Measurements from ENCODE around the gene ZAP70.
"Not testable (repeated sequence)": the region's sequence is repeated elsewhere in the genome, so short reads cannot be mapped to it uniquely, and the experiment has no call there.

Gene ZAP70

DNA sequence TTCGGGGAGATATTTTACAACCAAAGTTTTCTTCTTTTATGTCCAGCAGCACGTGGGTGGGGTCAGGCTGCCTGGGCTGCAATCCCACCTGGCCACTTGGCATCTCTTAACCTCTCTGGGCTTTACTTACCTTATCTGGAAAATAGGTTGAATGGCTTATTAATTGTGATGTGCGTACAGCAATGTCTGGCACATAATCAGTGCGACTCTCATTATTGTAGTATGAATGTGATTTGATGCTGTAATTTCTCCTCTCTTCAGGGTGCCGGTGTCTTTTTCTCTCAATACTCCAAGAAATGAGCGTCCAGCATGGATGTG lies 2.0 kb upstream of the ZAP70 start:
- Histone ChIP-seq H3K4me3 (ENCODE audit: low read length) (no peak overlapping the region), H3K9ac (ENCODE audit: low read length) (no peak overlapping the region), H3K9me3 (ENCODE audit: control insufficient read depth, low read length) (no peaks in the 10 kb centered on the region), H3K4me1 (ENCODE audit: control insufficient read depth, insufficient read depth, low read length) (no peaks in the 10 kb centered on the region), H3K36me3 (ENCODE audit: control insufficient read depth, insufficient read depth, low read length, severe bottlenecking) (no peaks in the 10 kb centered on the region), H3K27me3 (replicated peaks; ENCODE audit: control insufficient read depth, insufficient read depth, low read length) (peaks cover 47% of the 10 kb centered on the region)
- no peak for DNase-seq (ENCODE audit: low read depth)

DNA sequence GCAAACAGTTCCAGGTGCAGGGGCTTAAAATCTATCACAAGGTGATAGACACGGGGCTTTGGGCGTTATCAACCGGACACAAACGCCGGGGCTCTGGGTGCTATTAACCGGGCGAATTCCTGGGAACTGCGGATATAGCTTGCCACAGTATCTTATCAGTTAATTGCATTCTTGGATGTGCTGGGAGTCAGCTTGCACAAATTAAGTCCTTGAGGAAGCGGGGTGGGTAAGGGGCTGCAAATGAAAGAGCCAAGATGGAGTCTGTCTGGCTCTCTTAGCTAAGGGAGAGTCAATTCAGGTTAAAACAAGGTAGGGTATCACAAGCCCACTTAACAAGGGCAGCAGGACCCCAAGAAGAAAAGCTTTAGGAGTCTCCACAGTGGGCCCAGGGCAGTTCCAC lies 1.2 kb upstream of the ZAP70 start:
- not testable (repeated sequence) for H3K9ac ChIP-seq (ENCODE audit: low read length); H3K4me1 ChIP-seq (ENCODE audit: control insufficient read depth, insufficient read depth, low read length); H3K9me3 ChIP-seq (ENCODE audit: control insufficient read depth, low read length); H3K36me3 ChIP-seq (ENCODE audit: control insufficient read depth, insufficient read depth, low read length, severe bottlenecking); H3K4me3 ChIP-seq (ENCODE audit: low read length); DNase-seq (ENCODE audit: low read depth)
- peaks cover 46% of the 10 kb centered on the region for H3K27me3 ChIP-seq (replicated peaks; ENCODE audit: control insufficient read depth, insufficient read depth, low read length)

DNA sequence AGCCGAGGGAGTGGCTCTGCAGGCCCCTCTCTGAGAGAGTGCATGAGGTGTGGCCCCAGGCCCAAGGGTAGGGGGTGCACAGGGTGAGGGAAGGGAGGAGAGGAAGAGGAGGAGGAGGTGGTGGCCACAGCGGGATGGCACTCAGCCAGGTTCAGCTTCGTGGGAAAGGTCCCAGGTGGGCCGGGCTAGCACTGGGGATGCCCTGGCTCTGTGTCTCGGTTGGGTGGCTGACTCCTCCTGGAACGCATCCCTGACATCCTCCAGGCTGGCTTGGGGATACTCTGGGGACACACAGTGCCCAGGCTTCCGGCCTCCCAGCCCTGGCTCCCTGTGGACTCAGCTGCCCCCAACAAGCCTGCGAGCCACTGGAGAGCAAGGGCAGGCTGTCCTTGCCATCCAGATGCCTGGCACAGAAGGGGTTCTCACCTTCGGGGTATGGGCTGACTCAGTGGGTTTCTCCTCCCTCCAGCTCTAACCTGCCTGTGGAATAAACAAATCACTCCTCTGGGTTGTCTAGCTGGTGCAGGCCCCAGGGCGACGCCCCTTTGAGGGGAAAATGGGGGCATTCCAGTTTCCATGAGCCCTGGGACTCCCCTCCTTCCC lies 582 bp upstream of the ZAP70 start:
- DNase-seq (ENCODE audit: low read depth), result no peak
- Histone ChIP-seq H3K9me3 (ENCODE audit: control insufficient read depth, low read length) (no peaks in the 10 kb centered on the region), H3K4me1 (ENCODE audit: control insufficient read depth, insufficient read depth, low read length) (no peaks in the 10 kb centered on the region), H3K4me3 (ENCODE audit: low read length) (no peak overlapping the region), H3K9ac (ENCODE audit: low read length) (no peak overlapping the region), H3K36me3 (ENCODE audit: control insufficient read depth, insufficient read depth, low read length, severe bottlenecking) (no peaks in the 10 kb centered on the region), H3K27me3 (replicated peaks; ENCODE audit: control insufficient read depth, insufficient read depth, low read length) (peaks cover 44% of the 10 kb centered on the region)

DNA sequence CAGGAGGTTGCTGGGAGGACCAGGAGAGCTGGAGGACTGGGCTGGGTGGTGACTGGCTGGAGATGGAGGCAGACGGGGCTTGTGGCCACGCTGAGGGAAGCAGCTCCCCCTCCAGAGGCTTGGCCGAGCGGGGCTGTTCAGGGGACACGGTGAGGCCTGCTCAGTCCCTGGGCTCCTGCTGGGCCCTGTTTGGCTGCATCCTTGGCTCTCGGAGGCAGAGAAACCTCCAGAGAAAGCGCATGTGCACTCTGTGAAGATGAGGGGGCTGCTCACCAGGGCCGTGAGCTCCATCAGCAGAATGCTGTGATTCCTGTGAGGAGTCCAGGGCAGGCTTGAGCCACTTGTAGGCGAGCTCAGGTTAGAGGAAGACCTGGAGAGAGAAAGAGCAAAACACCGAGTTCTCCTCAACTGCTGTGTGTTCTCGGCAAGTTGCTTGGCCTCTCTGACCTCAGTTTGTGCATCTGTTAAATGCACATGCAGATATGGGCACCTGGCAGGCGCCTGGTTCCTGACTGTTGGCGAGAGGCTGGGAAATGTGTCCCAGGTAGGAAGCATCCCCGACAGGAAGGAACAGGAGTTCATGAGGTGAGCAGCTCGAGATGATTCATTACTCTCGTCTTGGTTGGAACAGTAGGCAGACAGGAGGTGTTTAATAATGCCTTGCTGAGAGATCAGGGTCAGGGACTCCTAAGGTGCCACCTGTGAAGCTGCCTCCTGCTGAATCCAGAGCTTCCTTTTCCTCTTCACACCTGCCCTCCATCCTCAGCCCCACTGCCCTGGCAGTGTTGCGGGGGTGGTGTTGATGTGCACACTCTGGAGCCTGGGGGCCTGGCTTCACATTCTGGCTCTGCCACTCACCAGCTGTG lies 941 bp downstream of the ZAP70 start:
- no peak overlapping the region for H3K9ac ChIP-seq (ENCODE audit: low read length)
- no peaks in the 10 kb centered on the region for H3K36me3 ChIP-seq (ENCODE audit: control insufficient read depth, insufficient read depth, low read length, severe bottlenecking)
- no peak for DNase-seq (ENCODE audit: low read depth)
- H3K27me3 ChIP-seq (replicated peaks; ENCODE audit: control insufficient read depth, insufficient read depth, low read length), result peaks cover 45% of the 10 kb centered on the region
- no peaks in the 10 kb centered on the region for H3K9me3 ChIP-seq (ENCODE audit: control insufficient read depth, low read length)
- no peak overlapping the region for H3K4me3 ChIP-seq (ENCODE audit: low read length)
- H3K4me1 ChIP-seq (ENCODE audit: control insufficient read depth, insufficient read depth, low read length), result no peaks in the 10 kb centered on the region

DNA sequence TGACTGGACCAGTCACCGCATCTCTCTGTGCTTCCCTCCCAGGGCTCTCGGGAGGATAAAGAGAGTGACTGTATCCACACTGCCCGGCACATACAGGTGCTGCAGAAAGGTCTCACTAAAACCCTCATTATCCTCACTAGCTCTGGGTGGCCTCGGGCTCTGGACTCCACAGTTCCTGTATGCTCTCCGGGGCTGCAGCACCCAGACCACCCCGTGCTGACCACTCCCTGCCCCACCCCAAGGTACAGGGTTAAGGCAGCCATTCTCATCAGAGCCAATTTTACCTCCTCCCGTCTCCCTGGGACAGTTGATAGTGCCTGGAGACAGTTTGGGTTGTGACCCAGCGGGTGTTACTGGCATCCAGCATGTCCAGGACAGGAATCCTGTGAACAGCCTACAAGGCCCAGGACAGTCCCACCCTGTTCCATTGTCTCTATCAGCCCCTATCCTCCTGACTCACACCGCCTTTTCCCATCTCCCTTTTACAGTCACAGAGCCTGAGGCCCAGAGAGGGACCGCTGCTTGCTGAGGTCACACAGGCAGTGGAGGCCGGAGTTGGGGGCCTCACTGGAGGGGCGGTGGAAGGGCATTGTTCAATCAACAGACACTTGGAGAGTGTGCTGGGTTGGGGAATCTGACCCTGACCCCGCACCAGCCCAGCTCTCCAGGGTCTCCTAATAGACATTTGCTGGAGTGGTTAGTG lies 1.7 kb downstream of the ZAP70 start:
- DNase-seq (ENCODE audit: low read depth), result no peak
- no peak overlapping the region for H3K9ac ChIP-seq (ENCODE audit: low read length)
- H3K4me3 ChIP-seq (ENCODE audit: low read length), result no peak overlapping the region
- H3K9me3 ChIP-seq (ENCODE audit: control insufficient read depth, low read length), result no peaks in the 10 kb centered on the region
- H3K27me3 ChIP-seq (replicated peaks; ENCODE audit: control insufficient read depth, insufficient read depth, low read length), result peaks cover 45% of the 10 kb centered on the region
- no peaks in the 10 kb centered on the region for H3K36me3 ChIP-seq (ENCODE audit: control insufficient read depth, insufficient read depth, low read length, severe bottlenecking)
- no peaks in the 10 kb centered on the region for H3K4me1 ChIP-seq (ENCODE audit: control insufficient read depth, insufficient read depth, low read length)

DNA sequence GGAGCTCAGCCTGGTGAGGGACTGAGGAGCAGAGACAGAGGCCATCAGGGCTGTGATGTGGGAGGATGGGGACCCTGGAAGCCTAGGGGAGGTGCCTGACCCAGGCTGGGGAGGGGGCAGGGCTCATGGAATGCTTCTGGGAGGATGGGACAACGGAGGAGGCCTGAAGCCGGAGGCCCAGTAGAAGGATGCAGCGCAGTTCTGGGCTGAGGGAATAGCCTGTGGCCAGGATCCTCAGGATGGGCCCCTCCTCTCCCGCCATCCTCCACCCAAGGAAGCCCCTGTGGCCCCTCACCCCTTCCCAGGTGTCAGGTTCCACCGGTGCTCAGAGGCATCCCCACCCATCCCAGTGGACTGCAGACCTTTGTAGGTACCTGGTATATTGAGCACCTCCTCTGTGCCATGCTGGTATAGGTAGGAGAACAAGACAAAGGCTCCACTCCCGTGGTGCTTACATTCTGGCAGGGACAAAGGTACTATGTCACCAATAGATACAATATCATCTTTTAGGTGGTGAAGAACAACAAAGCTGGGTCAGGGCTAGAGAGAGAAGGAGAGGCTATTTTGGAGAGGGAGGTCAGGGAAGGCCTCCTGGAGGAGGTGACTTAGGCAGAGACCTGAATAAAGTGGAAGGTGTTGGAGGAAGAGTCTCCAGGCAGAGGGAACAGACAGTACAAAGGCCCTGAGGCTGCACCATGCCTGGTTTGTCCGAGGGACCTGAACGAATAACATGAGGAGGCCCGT lies 2.7 kb downstream of the ZAP70 start:
- Histone ChIP-seq H3K4me1 (ENCODE audit: control insufficient read depth, insufficient read depth, low read length) (no peaks in the 10 kb centered on the region), H3K36me3 (ENCODE audit: control insufficient read depth, insufficient read depth, low read length, severe bottlenecking) (no peaks in the 10 kb centered on the region), H3K9ac (ENCODE audit: low read length) (no peak overlapping the region), H3K9me3 (ENCODE audit: control insufficient read depth, low read length) (no peaks in the 10 kb centered on the region), H3K27me3 (replicated peaks; ENCODE audit: control insufficient read depth, insufficient read depth, low read length) (peaks cover 39% of the 10 kb centered on the region), H3K4me3 (ENCODE audit: low read length) (no peak overlapping the region)
- no peak for DNase-seq (ENCODE audit: low read depth)

DNA sequence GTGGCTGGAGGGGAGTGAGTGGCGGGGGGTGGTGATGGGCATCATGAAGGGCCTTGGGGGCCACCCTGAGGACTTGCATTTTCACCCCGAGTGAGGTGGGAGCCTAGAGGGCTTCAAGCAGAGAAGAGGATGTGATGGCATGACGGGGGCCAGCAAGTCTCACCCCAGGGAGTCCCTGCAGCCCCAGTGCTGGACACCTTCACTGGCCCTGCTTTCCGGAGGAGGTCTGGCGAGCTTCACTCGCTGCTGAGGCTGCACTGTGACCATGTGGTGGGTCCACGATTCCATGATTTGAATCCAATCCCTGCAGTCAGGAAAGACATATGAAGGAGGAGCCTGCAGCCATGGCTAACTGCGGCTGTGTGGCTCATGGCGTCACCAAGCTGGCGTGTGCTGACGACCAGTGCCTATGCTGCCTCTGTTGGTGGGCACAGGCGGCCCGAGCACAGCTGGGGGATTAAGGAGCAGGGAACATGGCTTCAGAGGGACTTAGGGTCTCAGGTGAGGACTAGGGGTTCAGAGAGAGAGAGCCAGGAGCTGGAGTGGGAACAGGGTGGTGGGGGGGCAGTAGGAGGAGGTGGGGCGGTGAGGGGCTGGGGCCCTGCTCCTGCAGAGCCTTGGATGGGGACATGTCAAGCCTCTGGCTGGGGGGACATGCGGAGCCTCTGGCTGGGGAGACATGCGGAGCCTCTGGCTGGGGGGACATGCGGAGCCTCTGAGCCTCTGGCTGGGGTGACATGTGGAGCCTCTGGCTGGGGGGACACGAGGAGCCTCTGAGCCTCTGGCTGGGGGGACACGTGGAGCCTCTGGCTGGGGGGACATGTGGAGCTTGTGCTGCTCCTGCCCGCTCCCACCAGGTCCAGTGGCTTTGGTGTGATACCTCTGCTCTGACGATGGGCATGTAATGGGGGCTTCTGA lies 3.6 kb downstream of the ZAP70 start:
- no peak for DNase-seq (ENCODE audit: low read depth)
- no peaks in the 10 kb centered on the region for H3K9me3 ChIP-seq (ENCODE audit: control insufficient read depth, low read length)
- peaks cover 32% of the 10 kb centered on the region for H3K27me3 ChIP-seq (replicated peaks; ENCODE audit: control insufficient read depth, insufficient read depth, low read length)
- H3K36me3 ChIP-seq (ENCODE audit: control insufficient read depth, insufficient read depth, low read length, severe bottlenecking), result no peaks in the 10 kb centered on the region
- no peak overlapping the region for H3K9ac ChIP-seq (ENCODE audit: low read length)
- H3K4me1 ChIP-seq (ENCODE audit: control insufficient read depth, insufficient read depth, low read length), result no peaks in the 10 kb centered on the region
- H3K4me3 ChIP-seq (ENCODE audit: low read length), result no peak overlapping the region

DNA sequence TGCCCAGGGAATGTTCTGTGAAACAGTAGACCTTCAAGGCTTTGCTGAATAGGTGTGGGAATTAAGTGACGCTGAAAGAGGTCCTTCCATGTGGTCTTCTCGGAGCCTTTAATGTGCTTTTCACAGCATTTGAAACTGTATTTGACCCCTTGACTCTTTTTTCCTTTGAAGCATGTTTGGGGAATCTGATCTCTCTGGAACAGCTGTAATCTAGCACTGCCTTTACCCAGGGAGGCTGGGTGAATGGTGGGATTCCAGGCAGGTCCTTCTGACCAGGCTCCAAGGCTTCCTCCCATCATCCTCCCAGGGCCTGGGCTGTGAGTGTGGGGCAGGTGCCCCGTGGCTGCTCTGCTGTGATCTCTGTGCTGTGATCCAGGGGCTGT lies 4.2 kb downstream of the ZAP70 start:
- Histone ChIP-seq H3K27me3 (replicated peaks; ENCODE audit: control insufficient read depth, insufficient read depth, low read length) (peaks cover 32% of the 10 kb centered on the region), H3K4me1 (ENCODE audit: control insufficient read depth, insufficient read depth, low read length) (no peaks in the 10 kb centered on the region), H3K36me3 (ENCODE audit: control insufficient read depth, insufficient read depth, low read length, severe bottlenecking) (no peaks in the 10 kb centered on the region), H3K4me3 (ENCODE audit: low read length) (no peak overlapping the region), H3K9ac (ENCODE audit: low read length) (no peak overlapping the region), H3K9me3 (ENCODE audit: control insufficient read depth, low read length) (no peaks in the 10 kb centered on the region)
- no peak for DNase-seq (ENCODE audit: low read depth)

DNA sequence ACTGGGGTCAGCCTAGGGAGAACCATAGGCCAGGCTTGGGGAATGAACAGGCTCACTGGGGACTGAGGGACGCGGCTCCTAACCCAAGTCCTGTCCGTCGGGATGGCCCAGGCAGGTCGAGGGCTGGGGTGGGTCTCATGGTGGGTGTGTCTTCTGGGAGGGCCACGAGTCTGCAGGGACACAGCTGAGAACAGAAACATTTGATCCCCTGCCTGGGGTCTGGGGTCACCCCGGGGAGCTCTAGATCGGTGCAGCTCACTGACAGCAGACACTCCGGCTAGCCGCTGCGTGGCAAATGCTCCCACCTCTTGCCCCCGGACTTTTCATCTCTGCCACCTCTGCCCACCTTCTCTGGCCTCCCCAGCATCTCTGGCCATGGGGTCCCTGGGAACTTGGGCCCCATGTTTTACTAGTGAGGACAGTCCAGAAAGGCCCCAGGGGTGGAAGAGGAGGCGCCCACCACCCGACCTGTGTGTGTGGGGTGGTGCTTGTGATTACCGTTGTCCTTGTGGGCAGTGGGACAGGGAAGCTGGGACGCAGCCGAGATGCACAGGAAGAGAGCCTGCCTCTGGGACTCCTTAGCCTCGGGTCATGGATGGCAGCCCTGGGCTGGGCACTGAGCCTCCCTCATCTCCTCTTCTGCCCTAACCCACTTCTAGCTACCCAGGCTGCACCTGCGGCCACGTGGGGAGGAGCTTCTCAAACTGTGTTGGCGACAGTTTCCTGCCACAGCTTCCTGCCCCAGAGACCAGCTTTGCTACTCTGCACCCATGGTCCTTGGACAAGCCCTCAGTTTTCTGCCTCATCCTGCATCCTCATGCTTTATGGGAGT lies 4.9 kb downstream of the ZAP70 start:
- no peaks in the 10 kb centered on the region for H3K4me1 ChIP-seq (ENCODE audit: control insufficient read depth, insufficient read depth, low read length)
- H3K27me3 ChIP-seq (replicated peaks; ENCODE audit: control insufficient read depth, insufficient read depth, low read length), result peaks cover 28% of the 10 kb centered on the region
- H3K36me3 ChIP-seq (ENCODE audit: control insufficient read depth, insufficient read depth, low read length, severe bottlenecking), result no peaks in the 10 kb centered on the region
- no peak overlapping the region for H3K4me3 ChIP-seq (ENCODE audit: low read length)
- no peaks in the 10 kb centered on the region for H3K9me3 ChIP-seq (ENCODE audit: control insufficient read depth, low read length)
- no peak overlapping the region for H3K9ac ChIP-seq (ENCODE audit: low read length)
- DNase-seq (ENCODE audit: low read depth), result no peak

DNA sequence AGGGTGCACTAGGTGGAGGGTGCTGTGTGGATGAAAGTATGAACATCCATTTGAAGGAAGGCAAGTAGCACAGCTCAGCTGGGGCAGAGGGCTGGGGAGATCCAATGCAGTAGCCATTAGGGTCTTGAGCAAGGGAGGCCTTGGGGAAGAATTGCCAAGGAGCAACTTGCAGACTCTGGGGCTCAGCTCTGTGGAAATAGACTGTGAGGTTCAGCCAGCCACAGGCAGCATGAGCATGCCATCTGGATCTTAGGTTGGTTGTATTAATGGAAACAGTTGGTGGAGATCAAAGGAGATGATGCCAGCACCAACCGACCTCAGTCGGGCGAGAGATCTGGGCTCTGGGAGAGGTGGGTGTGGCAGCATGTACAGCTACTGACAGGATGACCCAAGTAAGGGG lies 5.6 kb downstream of the ZAP70 start:
- Histone ChIP-seq H3K9me3 (ENCODE audit: control insufficient read depth, low read length) (no peaks in the 10 kb centered on the region), H3K4me3 (ENCODE audit: low read length) (no peak overlapping the region), H3K9ac (ENCODE audit: low read length) (no peak overlapping the region), H3K4me1 (ENCODE audit: control insufficient read depth, insufficient read depth, low read length) (no peaks in the 10 kb centered on the region), H3K27me3 (replicated peaks; ENCODE audit: control insufficient read depth, insufficient read depth, low read length) (peaks cover 27% of the 10 kb centered on the region), H3K36me3 (ENCODE audit: control insufficient read depth, insufficient read depth, low read length, severe bottlenecking) (no peaks in the 10 kb centered on the region)
- DNase-seq (ENCODE audit: low read depth), result no peak

Measured in adipocyte (in vitro differentiated cells).